SIG-M5 (cell line): Measurements from ENCODE around the gene KREMEN2.

Experiments
- DNase-seq: peaks from one replicate; lab custom pipeline; 2025; lab: John Stamatoyannopoulos, UW

Gene KREMEN2

GRCh38 chr16:2979669-2980226 lies 15.7 kb downstream of the KREMEN2 start:
- no peak for DNase-seq

- DNase-seq, result no peak
Observed at GRCh38 chr16:2980227-2981176, 16.4 kb downstream of the KREMEN2 start, which contains the start of gene PKMYT1. PKMYT1 (minus strand) TSS chr16:2980446; CDS start chr16:2979657, 789 bp downstream.

- no peak for DNase-seq
Observed at GRCh38 chr16:2981177-2981898, 17.3 kb downstream of the KREMEN2 start.

GRCh38 chr16:2981899-2982250 lies 17.8 kb downstream of the KREMEN2 start:
- DNase-seq, result no peak

GRCh38 chr16:2982402-2982801 lies 18.3 kb downstream of the KREMEN2 start:
- no peak for DNase-seq

- DNase-seq, result no peak
Observed at GRCh38 chr16:2983706-2984136, 19.6 kb downstream of the KREMEN2 start.

- DNase-seq, result no peak
Observed at GRCh38 chr16:2985462-2985861, 21.4 kb downstream of the KREMEN2 start.

GRCh38 chr16:2985893-2986355 lies 21.8 kb downstream of the KREMEN2 start:
- no peak for DNase-seq

GRCh38 chr16:2986623-2987188 lies 22.6 kb downstream of the KREMEN2 start:
- no peak for DNase-seq

GRCh38 chr16:2987286-2987685 lies 23.2 kb downstream of the KREMEN2 start:
- no peak for DNase-seq

- DNase-seq, result no peak
Observed at GRCh38 chr16:2987833-2988232, 23.8 kb downstream of the KREMEN2 start.

- no peak for DNase-seq
Observed at GRCh38 chr16:2988590-2989099, 24.6 kb downstream of the KREMEN2 start.

- no peak for DNase-seq
Observed at GRCh38 chr16:2990891-2991290, 26.8 kb downstream of the KREMEN2 start.

- DNase-seq, result no peak
Observed at GRCh38 chr16:2991566-2992261, 27.6 kb downstream of the KREMEN2 start.

- no peak for DNase-seq
Observed at GRCh38 chr16:2992383-2993081, 28.5 kb downstream of the KREMEN2 start.

GRCh38 chr16:2996298-2996697 lies 32.2 kb downstream of the KREMEN2 start:
- no peak for DNase-seq

- DNase-seq, result no peak
Observed at GRCh38 chr16:2999929-3000328, 35.9 kb downstream of the KREMEN2 start.

- DNase-seq, result no peak
Observed at GRCh38 chr16:3000540-3000939, 36.5 kb downstream of the KREMEN2 start.

- no peak for DNase-seq
Observed at GRCh38 chr16:3001316-3001715, 37.2 kb downstream of the KREMEN2 start.

- peak; percentile 80 for DNase-seq
Observed at GRCh38 chr16:3003582-3004270, 39.7 kb downstream of the KREMEN2 start.
